IMR-90 (cell line): Measurements from ENCODE around the gene B3GNT9. TPM values are rescaled to one million over a fixed set of nuclear protein-coding genes. Genes with fewer than 3 reads are reported as not detected.

Experiments
- ATAC-seq: fragments of 200-7000 bp; cut with Tn5 transposase; 2 replicates; pipeline ENCODE4 v1.9.1; 2020; ENCODE audit warnings: low read depth, mild to moderate bottlenecking, moderate library complexity
- BruUV-seq: library from RNA; stranded (reverse); fragments of 400-500 nt; replicated peaks from 2 replicates; lab custom pipeline; 2021; lab: Mats Ljungman, UMichigan
- CTCF ChIA-PET: fragments of 300-600 bp; formaldehyde crosslinking; extraction: SDS; loops from one replicate; lab custom pipeline; 2021; ENCODE audit warnings: antibody characterized with exemption; lab: Yijun Ruan, JAX
- POLR2A ChIA-PET: fragments of 300-600 bp; sonication (Branson Sonifier 250); formaldehyde crosslinking; loops from one replicate; lab custom pipeline; 2022; ENCODE audit warnings: antibody characterized with exemption; ENCODE audit not compliant: unreplicated experiment; lab: Charles Lee
- DNase-seq: peaks from one replicate; pipeline ENCODE4 v3.0.0; 2013
- H2AFZ ChIP-seq: replicated peaks from 2 replicates; pipeline ENCODE3; 2013; ENCODE audit warnings: low read length, mild to moderate bottlenecking; ENCODE audit not compliant: poor library complexity
- H2AK5ac ChIP-seq: 2 replicates; pipeline ENCODE4 v1.6.1; 2013; ENCODE audit warnings: low read depth, low read length, inconsistent platforms
- H2AK9ac ChIP-seq: replicated peaks from 2 replicates; pipeline ENCODE3; 2013; ENCODE audit warnings: mild to moderate bottlenecking, low read depth, low read length, moderate library complexity; ENCODE audit not compliant: poor library complexity
- H2BK120ac ChIP-seq: 2 replicates; pipeline ENCODE4 v1.6.1; 2013; ENCODE audit warnings: low read depth, low read length, inconsistent platforms
- H2BK15ac ChIP-seq: 3 replicates; pipeline ENCODE4 v1.6.1; 2013; ENCODE audit warnings: low read depth, low read length, inconsistent platforms
- H2BK20ac ChIP-seq: 2 replicates; pipeline ENCODE4 v1.6.1; 2013; ENCODE audit warnings: low read depth, mild to moderate bottlenecking, inconsistent platforms, low read length, moderate library complexity
- H2BK5ac ChIP-seq: 2 replicates; pipeline ENCODE4 v1.6.1; 2013; ENCODE audit warnings: mild to moderate bottlenecking, low read depth, low read length, inconsistent platforms; ENCODE audit not compliant: poor library complexity, severe bottlenecking
- H3K14ac ChIP-seq: replicated peaks from 2 replicates; pipeline ENCODE4 v1.6.1; 2013; ENCODE audit warnings: low read depth, low read length, inconsistent platforms
- H3K18ac ChIP-seq: 2 replicates; pipeline ENCODE4 v1.6.1; 2013; ENCODE audit warnings: low read depth, low read length, control low read depth
- H3K23ac ChIP-seq: 2 replicates; pipeline ENCODE4 v1.6.1; 2013; ENCODE audit warnings: low read depth, low read length, inconsistent platforms
- H3K27ac ChIP-seq: 2 replicates; pipeline ENCODE4 v1.5.1; 2013; ENCODE audit warnings: mild to moderate bottlenecking, control low read depth, low read length; ENCODE audit not compliant: insufficient read depth
- H3K27me3 ChIP-seq: 2 replicates; pipeline ENCODE4 v1.6.1; 2013; ENCODE audit warnings: low read length; ENCODE audit not compliant: control insufficient read depth, insufficient read depth
- H3K36me3 ChIP-seq: 2 replicates; pipeline ENCODE4 v1.6.1; 2013; ENCODE audit warnings: low read length, mixed read lengths; ENCODE audit not compliant: control insufficient read depth, insufficient read depth
- H3K4ac ChIP-seq: 2 replicates; pipeline ENCODE4 v1.6.1; 2013; ENCODE audit warnings: low read depth, low read length, inconsistent platforms
- H3K4me1 ChIP-seq: 2 replicates; pipeline ENCODE4 v1.6.1; 2013; ENCODE audit warnings: low read length, mixed read lengths; ENCODE audit not compliant: control insufficient read depth, insufficient read depth
- H3K4me2 ChIP-seq: 2 replicates; pipeline ENCODE4 v1.6.1; 2013; ENCODE audit warnings: low read depth, mild to moderate bottlenecking, control low read depth, low read length, moderate library complexity
- H3K4me3 ChIP-seq: 2 replicates; pipeline ENCODE4 v1.5.1; 2013; ENCODE audit warnings: low read depth, mild to moderate bottlenecking, control low read depth, low read length, moderate library complexity; ENCODE audit not compliant: insufficient read depth
- H3K56ac ChIP-seq: 2 replicates; pipeline ENCODE4 v1.6.1; 2013; ENCODE audit warnings: low read length, inconsistent platforms; ENCODE audit not compliant: insufficient read depth; ENCODE audit errors: extremely low read depth
- H3K79me1 ChIP-seq, 2 experiments: 2 replicates each; pipeline ENCODE4 v1.6.1; 2013; ENCODE audit warnings: low read length in 2 of 2, inconsistent platforms in 1 of 2, low read depth in 1 of 2
- H3K9ac ChIP-seq: 2 replicates; pipeline ENCODE4 v1.6.1; 2013; ENCODE audit warnings: low read depth, low read length, control low read depth
- H3K9me1 ChIP-seq: 2 replicates; pipeline ENCODE4 v1.6.1; 2013; ENCODE audit warnings: low read length, inconsistent platforms; ENCODE audit not compliant: insufficient read depth
- H3K9me3 ChIP-seq: 2 replicates; pipeline ENCODE4 v1.6.1; 2013; ENCODE audit warnings: low read length; ENCODE audit not compliant: control insufficient read depth, insufficient read depth
- H4K20me1 ChIP-seq: 2 replicates; pipeline ENCODE4 v1.6.1; 2013; ENCODE audit warnings: low read length, inconsistent platforms; ENCODE audit not compliant: insufficient read depth
- H4K5ac ChIP-seq: 2 replicates; pipeline ENCODE4 v1.6.1; 2013; ENCODE audit warnings: mild to moderate bottlenecking, low read depth, low read length, control low read depth
- H4K8ac ChIP-seq, 2 experiments: 2 replicates each; pipeline ENCODE4 v1.6.1; 2013; ENCODE audit warnings: low read depth in 2 of 2, low read length in 2 of 2, control low read depth in 1 of 2, inconsistent platforms in 1 of 2
- H4K91ac ChIP-seq: 2 replicates; pipeline ENCODE4 v1.6.1; 2013; ENCODE audit warnings: low read depth, low read length, inconsistent platforms; ENCODE audit not compliant: insufficient read depth
- BHLHE40 ChIP-seq: fragments of 150-350 bp; IDR thresholded peaks from 2 replicates; pipeline ENCODE4 v1.6.1; 2016; ENCODE audit warnings: mild to moderate bottlenecking, low read depth, low read length
- CEBPB ChIP-seq: IDR thresholded peaks from 2 replicates; pipeline ENCODE4 v1.6.1; 2012; ENCODE audit warnings: low read depth, low read length, improper control_type of control experiment
- CHD1 ChIP-seq: IDR thresholded peaks from 2 replicates; pipeline ENCODE4 v1.6.1; 2012; ENCODE audit warnings: low read depth, low read length, improper control_type of control experiment
- CTCF ChIP-seq: conservative IDR thresholded peaks from 2 replicates; pipeline ENCODE4 v1.5.1; 2012; ENCODE audit warnings: mild to moderate bottlenecking, low read depth, low read length, improper control_type of control experiment
- FOS ChIP-seq: fragments of 150-350 bp; IDR thresholded peaks from 2 replicates; pipeline ENCODE4 v1.6.1; 2016; ENCODE audit warnings: low read depth, low read length
- MAFK ChIP-seq: IDR thresholded peaks from 2 replicates; pipeline ENCODE4 v1.6.1; 2012; ENCODE audit warnings: low read depth, low read length, improper control_type of control experiment
- MAZ ChIP-seq: IDR thresholded peaks from 2 replicates; pipeline ENCODE4 v1.6.1; 2012; ENCODE audit warnings: low read depth, mild to moderate bottlenecking, low read length, improper control_type of control experiment, moderate library complexity, borderline replicate concordance
- MXI1 ChIP-seq: IDR thresholded peaks from 2 replicates; pipeline ENCODE4 v1.6.1; 2012; ENCODE audit warnings: low read depth, mild to moderate bottlenecking, low read length, moderate library complexity, borderline replicate concordance
- NFE2L2 ChIP-seq: fragments of 150-350 bp; IDR thresholded peaks from 2 replicates; pipeline ENCODE4 v1.6.1; 2016; ENCODE audit warnings: low read depth, mild to moderate bottlenecking, low read length
- POLR2A ChIP-seq: IDR thresholded peaks from 2 replicates; pipeline ENCODE4 v1.6.1; 2012; ENCODE audit warnings: mild to moderate bottlenecking, low read depth, low read length
- RAD21 ChIP-seq: IDR thresholded peaks from 2 replicates; pipeline ENCODE4 v1.6.1; 2012; ENCODE audit warnings: low read length, improper control_type of control experiment
- RCOR1 ChIP-seq: IDR thresholded peaks from 2 replicates; pipeline ENCODE4 v1.6.1; 2012; ENCODE audit warnings: mild to moderate bottlenecking, low read length, improper control_type of control experiment; ENCODE audit not compliant: insufficient replicate concordance
- RFX5 ChIP-seq: IDR thresholded peaks from 2 replicates; pipeline ENCODE4 v1.8.0; 2012; ENCODE audit warnings: low read depth, mild to moderate bottlenecking, low read length, moderate library complexity
- SMC3 ChIP-seq: fragments of 150-350 bp; IDR thresholded peaks from 2 replicates; pipeline ENCODE4 v1.6.1; 2016; ENCODE audit warnings: low read depth, mild to moderate bottlenecking, antibody characterized with exemption, low read length, moderate library complexity
- WGBS, 2 experiments: methylation state at CpG; one replicate each; pipeline versions ENCODE4 v1.1.5 to v1.1.7; 2013; ENCODE audit warnings: missing lambda C conversion rate in 2 of 2; ENCODE audit not compliant: insufficient read length in 1 of 2; ENCODE audit errors: extremely low coverage in 2 of 2; 5-methylcytosine and 5-hydroxymethylcytosine counted together
- dilution Hi-C: fragments of 300-500 bp; cut with HindIII; formaldehyde crosslinking; loops from one replicate; pipeline ENCODE4 v1.14.3; 2018; ENCODE audit warnings: low sequenced_read_pairs; ENCODE audit not compliant: unreplicated experiment
- in situ Hi-C: fragments of 300-500 bp; cut with MboI; formaldehyde crosslinking; loops from 3 replicates; pipeline ENCODE4 v1.14.3; 2019; ENCODE audit warnings: low sequenced_read_pairs, inconsistent platforms, mixed read lengths
- intact Hi-C: fragments of 100-400 bp; cut with micrococcal nuclease; formaldehyde crosslinking; loops from 2 replicates; pipeline ENCODE4 v1.10.0; 2022
- polyA plus RNA-seq, 3 experiments: library from polyadenylated mRNA; depleted of rRNA; stranded (reverse); fragments of >200 nt; gene quantifications; 2 replicates each; pipeline ENCODE4 v1.2.3, GENCODE V29; 2012; ENCODE audit warnings: low replicate concordance in 1 of 3
- total RNA-seq: library from RNA; depleted of rRNA; stranded (reverse); fragments of >200 nt; gene quantifications from 2 replicates; pipeline ENCODE4 v1.2.3, GENCODE V29; 2012
- TF ChIP-seq, protein P1 (sequence below): fragments of 150-350 bp; IDR thresholded peaks from 2 replicates; pipeline ENCODE4 v1.6.1; 2017; ENCODE audit warnings: mild to moderate bottlenecking, antibody characterized with exemption, low read length, low read depth
- TF ChIP-seq, protein P2 (sequence below): fragments of 150-350 bp; IDR thresholded peaks from 2 replicates; pipeline ENCODE4 v1.6.1; 2016; ENCODE audit warnings: low read depth, mild to moderate bottlenecking, low read length, moderate library complexity, borderline replicate concordance

B3GNT9 gene
- total and polyA plus RNA-seq, 2 of the 4 experiments (the other 2 are of a cell fraction): 5.0 to 12.0 TPM

- Histone ChIP-seq H3K4me2 (no peak overlapping the region), H3K18ac (no peak overlapping the region), H2BK20ac (no peak overlapping the region), H3K4me1 (peaks cover 13% of the 10 kb centered on the region), H3K36me3 (no peaks in the 10 kb centered on the region), H2BK15ac (no peak overlapping the region), H2AFZ (no peak overlapping the region), H3K9ac (no peak overlapping the region), H3K4me3 (no peak overlapping the region), H3K9me3 (no peaks in the 10 kb centered on the region), H3K79me1 (peaks cover 11 to 19% of the 10 kb centered on the region in 2 experiments), H3K23ac (no peak overlapping the region), H3K27me3 (no peaks in the 10 kb centered on the region), H4K91ac (no peak overlapping the region), H2BK5ac (no peak overlapping the region), H3K27ac (no peak overlapping the region), H3K4ac (no peak overlapping the region), H4K20me1 (peaks cover 6% of the 10 kb centered on the region), H2AK9ac (peak overlapping the region; percentile 29), H4K8ac (no peak overlapping the region), H3K14ac (no peak overlapping the region), H3K9me1 (peaks cover 19% of the 10 kb centered on the region), H3K56ac (no peak overlapping the region), H4K5ac (no peak overlapping the region), H2AK5ac (no peak overlapping the region), H2BK120ac (no peak overlapping the region)
- DNase-seq: no peak
- ChIA-PET POLR2A (no interaction called here), CTCF (no interaction called here)
- intact Hi-C loops: loop anchor here (10.0 kb wide), 1 partner anchor 173 kb away; no protein-coding TSS in a partner anchor
- dilution Hi-C loops: no loop called here
- no peak for ATAC-seq
- 75% methylated on average over 12 of the region's 26 CpGs; no CpG with 5 or more reads in 1 of the 2 experiments for WGBS, 2 experiments
- TF ChIP-seq MXI1 (no peak), RCOR1 (no peak), RAD21 (no peak), CEBPB (no peak), POLR2A (no peak), RFX5 (no peak), MAZ (no peak), CHD1 (no peak), CTCF (no peak), SMC3 (no peak), NFE2L2 (no peak), MAFK (no peak), BHLHE40 (no peak), FOS (no peak)
- TF ChIP-seq, protein P1, sequence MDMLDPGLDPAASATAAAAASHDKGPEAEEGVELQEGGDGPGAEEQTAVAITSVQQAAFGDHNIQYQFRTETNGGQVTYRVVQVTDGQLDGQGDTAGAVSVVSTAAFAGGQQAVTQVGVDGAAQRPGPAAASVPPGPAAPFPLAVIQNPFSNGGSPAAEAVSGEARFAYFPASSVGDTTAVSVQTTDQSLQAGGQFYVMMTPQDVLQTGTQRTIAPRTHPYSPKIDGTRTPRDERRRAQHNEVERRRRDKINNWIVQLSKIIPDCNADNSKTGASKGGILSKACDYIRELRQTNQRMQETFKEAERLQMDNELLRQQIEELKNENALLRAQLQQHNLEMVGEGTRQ: no peak
- TF ChIP-seq, protein P2, sequence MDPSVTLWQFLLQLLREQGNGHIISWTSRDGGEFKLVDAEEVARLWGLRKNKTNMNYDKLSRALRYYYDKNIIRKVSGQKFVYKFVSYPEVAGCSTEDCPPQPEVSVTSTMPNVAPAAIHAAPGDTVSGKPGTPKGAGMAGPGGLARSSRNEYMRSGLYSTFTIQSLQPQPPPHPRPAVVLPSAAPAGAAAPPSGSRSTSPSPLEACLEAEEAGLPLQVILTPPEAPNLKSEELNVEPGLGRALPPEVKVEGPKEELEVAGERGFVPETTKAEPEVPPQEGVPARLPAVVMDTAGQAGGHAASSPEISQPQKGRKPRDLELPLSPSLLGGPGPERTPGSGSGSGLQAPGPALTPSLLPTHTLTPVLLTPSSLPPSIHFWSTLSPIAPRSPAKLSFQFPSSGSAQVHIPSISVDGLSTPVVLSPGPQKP: no peak
- BruUV-seq: no TSS peak
- in situ Hi-C loops: no loop called here
Measured at GRCh38 chr16:67187175-67187890, 36.5 kb upstream of the B3GNT9 start.
